Neural crest cell (in vitro differentiated cells): ENCODE results near the gene AUNIP. TPM values are rescaled to one million over a fixed set of nuclear protein-coding genes. Genes with fewer than 3 reads are reported as not detected.

Experiments
- DNase-seq: peaks from one replicate; pipeline ENCODE4 v3.0.0; 2021; ENCODE audit warnings: low read depth, mixed read lengths, low spot score
- H3K27ac Mint-ChIP-seq: one replicate; pipeline ENCODE4 v1.8.0; 2021; ENCODE audit warnings: mild to moderate bottlenecking, mixed read lengths; ENCODE audit not compliant: unreplicated experiment
- H3K27me3 Mint-ChIP-seq: 2 replicates; pipeline ENCODE4 v1.8.0; 2021; ENCODE audit warnings: low read depth, mild to moderate bottlenecking, mixed read lengths
- H3K36me3 Mint-ChIP-seq: 2 replicates; pipeline ENCODE4 v1.8.0; 2021; ENCODE audit warnings: low read depth, mild to moderate bottlenecking, mixed read lengths
- H3K4me1 Mint-ChIP-seq: 2 replicates; pipeline ENCODE4 v1.8.0; 2021; ENCODE audit warnings: mixed read lengths
- H3K4me3 Mint-ChIP-seq: one replicate; pipeline ENCODE4 v1.8.0; 2021; ENCODE audit warnings: mild to moderate bottlenecking, mixed read lengths
- H3K9me3 Mint-ChIP-seq: 2 replicates; pipeline ENCODE4 v1.8.0; 2021; ENCODE audit warnings: mixed read lengths
- total RNA-seq: library from RNA; stranded (reverse); gene quantifications from 2 replicates; pipeline ENCODE4 v1.2.1, GENCODE V29; 2021
- TF ChIP-seq, protein P1 (sequence below): fragments of 200-600 bp; sonication (generic); conservative IDR thresholded peaks from 2 replicates; pipeline ENCODE4 v1.5.0; 2021; ENCODE audit warnings: antibody characterized with exemption, mild to moderate bottlenecking

Gene AUNIP
- total RNA-seq, 1 donor from 2014 or later, result 13.6 TPM

DNA sequence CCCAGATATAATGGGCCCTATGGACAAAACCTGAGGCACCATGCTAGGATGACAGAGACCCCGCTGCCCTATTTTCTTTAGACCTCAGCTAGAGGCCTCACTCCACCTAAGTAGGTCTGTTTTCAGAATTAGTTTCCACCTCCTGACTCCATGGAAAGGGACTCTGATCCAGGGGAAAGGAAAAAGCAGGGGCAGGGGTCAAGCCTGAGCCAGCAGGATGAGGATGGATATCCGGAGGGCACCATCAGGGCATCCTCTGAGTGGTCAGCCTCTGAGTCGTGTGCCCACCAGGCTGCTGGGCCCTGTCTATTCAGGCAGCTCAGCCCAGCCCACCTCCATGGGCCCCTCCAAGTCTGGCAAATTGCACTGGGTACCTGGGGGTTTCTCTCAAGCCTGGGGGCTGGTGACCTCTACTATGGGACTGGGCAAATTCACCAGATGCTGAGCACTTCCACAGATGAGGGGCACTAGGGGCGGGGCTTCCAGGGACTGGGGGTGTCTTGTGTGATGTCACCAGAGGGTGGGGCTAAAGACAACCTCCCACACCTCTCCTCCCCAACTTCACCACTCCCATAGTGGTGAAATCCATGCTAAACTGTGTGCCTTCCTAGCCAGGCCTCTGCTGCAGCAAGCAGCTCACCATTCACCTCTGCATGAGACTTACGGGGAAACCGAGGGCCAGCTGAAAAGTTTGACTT lies 10.8 kb upstream of the AUNIP start:
- Mint-ChIP-seq H3K4me1 (peaks cover 21% of the 10 kb centered on the region), H3K27ac (no peak overlapping the region), H3K27me3 (no peaks in the 10 kb centered on the region), H3K9me3 (no peaks in the 10 kb centered on the region), H3K36me3 (no peaks in the 10 kb centered on the region), H3K4me3 (no peak overlapping the region)
- TF ChIP-seq, protein P1, sequence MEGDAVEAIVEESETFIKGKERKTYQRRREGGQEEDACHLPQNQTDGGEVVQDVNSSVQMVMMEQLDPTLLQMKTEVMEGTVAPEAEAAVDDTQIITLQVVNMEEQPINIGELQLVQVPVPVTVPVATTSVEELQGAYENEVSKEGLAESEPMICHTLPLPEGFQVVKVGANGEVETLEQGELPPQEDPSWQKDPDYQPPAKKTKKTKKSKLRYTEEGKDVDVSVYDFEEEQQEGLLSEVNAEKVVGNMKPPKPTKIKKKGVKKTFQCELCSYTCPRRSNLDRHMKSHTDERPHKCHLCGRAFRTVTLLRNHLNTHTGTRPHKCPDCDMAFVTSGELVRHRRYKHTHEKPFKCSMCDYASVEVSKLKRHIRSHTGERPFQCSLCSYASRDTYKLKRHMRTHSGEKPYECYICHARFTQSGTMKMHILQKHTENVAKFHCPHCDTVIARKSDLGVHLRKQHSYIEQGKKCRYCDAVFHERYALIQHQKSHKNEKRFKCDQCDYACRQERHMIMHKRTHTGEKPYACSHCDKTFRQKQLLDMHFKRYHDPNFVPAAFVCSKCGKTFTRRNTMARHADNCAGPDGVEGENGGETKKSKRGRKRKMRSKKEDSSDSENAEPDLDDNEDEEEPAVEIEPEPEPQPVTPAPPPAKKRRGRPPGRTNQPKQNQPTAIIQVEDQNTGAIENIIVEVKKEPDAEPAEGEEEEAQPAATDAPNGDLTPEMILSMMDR, result no peak
- DNase-seq, result no peak

DNA sequence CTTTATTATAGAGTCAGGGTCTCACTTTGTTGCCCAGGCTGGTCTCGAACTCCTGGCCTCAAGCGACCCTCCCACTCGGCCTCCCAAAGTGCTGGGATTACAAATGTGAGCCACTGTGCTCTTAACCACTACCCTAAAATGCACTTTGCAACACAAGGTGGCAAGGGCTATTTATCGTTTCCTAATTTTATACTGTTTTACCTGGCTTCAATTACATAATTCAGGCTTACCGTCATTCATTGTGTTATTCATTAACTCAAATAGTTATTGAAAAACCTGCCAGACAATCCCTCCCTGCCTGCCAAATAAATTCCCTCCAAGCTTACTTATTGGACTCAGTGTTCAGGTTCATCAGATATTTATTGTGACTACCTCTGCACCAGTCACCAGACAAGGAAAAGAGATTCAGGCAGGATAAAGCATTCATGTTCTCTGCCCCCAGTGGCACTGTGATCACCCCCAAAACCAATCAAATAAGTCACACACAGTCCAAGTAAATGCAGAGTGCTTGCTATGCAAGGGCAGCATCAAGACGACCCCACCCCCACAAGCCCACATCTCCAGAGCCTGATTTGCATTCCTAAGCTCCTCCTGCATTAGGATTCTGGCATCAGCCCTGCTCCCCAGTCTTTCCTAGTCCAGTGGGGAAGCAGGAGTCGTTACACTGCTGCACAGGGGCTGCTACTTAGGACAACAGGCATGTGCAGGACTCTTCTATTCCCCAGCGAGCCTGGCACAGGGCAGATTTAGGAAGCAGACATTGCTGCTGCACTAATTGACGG lies 8.1 kb upstream of the AUNIP start:
- H3K27ac Mint-ChIP-seq, result no peak overlapping the region
- no peaks in the 10 kb centered on the region for H3K27me3 Mint-ChIP-seq
- peaks cover 10% of the 10 kb centered on the region for H3K36me3 Mint-ChIP-seq
- no peaks in the 10 kb centered on the region for H3K9me3 Mint-ChIP-seq
- no peak overlapping the region for H3K4me3 Mint-ChIP-seq
- TF ChIP-seq, protein P1, result no peak
- no peak for DNase-seq
- peaks cover 14% of the 10 kb centered on the region for H3K4me1 Mint-ChIP-seq

DNA sequence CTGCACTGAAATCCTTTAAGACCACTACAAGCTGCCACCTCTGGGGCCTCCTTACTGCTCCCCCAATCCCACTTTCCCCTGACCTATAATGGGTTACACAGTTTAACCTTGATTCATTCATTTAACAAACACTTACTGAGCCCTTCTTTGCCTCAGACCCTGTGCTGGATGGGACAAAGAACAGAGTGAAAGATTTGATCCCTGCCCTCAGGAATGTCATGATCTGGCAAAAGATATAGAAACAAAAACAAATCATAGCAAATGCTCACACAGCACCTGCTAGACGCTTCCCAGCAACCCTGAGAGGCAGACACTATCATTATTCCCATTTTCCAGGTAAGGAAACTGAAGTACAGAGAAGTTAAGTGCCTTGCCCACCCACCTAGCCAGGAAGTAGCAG lies 7.0 kb upstream of the AUNIP start:
- no peak for DNase-seq
- H3K4me1 Mint-ChIP-seq, result peaks cover 24% of the 10 kb centered on the region
- H3K4me3 Mint-ChIP-seq, result peak overlapping the region; percentile 45
- H3K9me3 Mint-ChIP-seq, result no peaks in the 10 kb centered on the region
- H3K27ac Mint-ChIP-seq, result no peak overlapping the region
- H3K36me3 Mint-ChIP-seq, result peaks cover 10% of the 10 kb centered on the region
- TF ChIP-seq, protein P1, result no peak
- no peaks in the 10 kb centered on the region for H3K27me3 Mint-ChIP-seq

DNA sequence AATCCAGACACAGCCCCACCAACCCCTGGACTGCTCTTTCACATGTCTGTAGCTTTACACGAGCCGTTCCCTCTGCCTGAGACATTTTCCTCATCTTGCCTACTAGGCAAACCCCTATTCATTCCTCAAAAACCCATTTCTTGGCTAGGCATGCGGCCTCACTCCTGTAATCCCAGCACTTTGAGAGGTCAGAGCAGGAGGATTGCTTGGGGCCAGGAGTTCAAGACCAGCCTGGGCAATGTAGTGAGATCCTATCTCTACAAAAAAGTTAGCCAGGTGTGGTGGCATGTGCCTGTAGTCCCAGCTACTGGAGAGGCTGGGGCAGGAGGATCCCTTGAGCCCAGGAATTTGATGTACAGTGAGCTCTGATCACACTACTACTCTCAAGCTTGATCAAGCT lies 5.2 kb upstream of the AUNIP start:
- no peak for DNase-seq
- Mint-ChIP-seq H3K4me1 (peaks cover 36% of the 10 kb centered on the region), H3K27me3 (no peaks in the 10 kb centered on the region), H3K27ac (no peak overlapping the region), H3K9me3 (no peaks in the 10 kb centered on the region), H3K4me3 (peak overlapping the region; percentile 56), H3K36me3 (peaks cover 10% of the 10 kb centered on the region)
- TF ChIP-seq, protein P1, result no peak

DNA sequence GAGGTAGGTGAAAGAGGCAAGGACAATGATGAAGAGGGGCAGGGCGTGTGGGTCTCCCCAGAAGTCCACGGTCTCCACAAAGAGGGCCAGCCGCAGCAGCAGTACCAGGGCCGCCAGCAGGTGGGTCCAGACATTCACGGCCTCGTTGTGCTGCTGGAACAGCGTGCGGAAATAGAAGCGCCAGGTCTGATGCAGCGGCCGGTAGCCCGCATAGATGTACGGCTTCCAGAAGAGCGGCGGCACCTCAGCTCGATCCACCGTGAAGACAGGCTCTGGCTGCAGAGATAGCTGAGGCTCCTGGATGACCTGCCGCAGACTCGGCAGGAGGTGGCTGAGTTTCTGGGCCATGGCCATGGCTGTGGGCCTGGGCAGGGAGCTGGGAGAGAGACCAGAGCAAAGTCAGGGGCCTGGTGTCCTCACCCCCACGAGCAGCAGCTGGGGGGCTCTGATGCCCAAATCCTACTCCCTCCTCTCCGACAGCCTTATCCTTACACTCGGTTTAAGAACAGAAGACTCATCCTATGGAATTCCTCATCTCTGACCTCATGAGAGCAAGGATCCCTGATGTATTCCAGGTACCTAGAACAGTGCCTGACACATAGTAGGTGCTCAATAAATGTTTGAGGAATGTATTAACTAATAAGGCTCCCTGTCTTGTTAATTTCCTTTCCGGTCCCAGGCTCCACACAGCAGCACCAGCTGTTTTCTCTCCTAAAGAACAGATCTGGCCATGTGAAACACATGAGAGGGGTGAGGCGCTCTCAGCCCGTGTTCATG lies 4.4 kb upstream of the AUNIP start:
- TF ChIP-seq, protein P1, result no peak
- H3K27me3 Mint-ChIP-seq, result no peaks in the 10 kb centered on the region
- H3K4me3 Mint-ChIP-seq, result peak overlapping the region; percentile 56
- no peak overlapping the region for H3K27ac Mint-ChIP-seq
- peaks cover 42% of the 10 kb centered on the region for H3K4me1 Mint-ChIP-seq
- H3K9me3 Mint-ChIP-seq, result no peaks in the 10 kb centered on the region
- DNase-seq, result no peak
- peaks cover 10% of the 10 kb centered on the region for H3K36me3 Mint-ChIP-seq
